NCI-H1417 (cell line): ENCODE measurements around the gene SLC39A8.
"Not testable (repeated sequence)": the region's sequence is repeated elsewhere in the genome, so short reads cannot be mapped to it uniquely, and the experiment has no call there.

Experiments
- DNase-seq, 3 experiments: peaks; one replicate each; lab custom pipeline; 2025; lab: John Stamatoyannopoulos, UW

SLC39A8 gene

GRCh38 chr4:102344954-102345794 is at the start of gene SLC39A8:
Gene SLC39A8, minus strand, starts transcription at chr4:102345482. Its CDS starts 820 bp downstream, at chr4:102344662.
- DNase-seq = peak; percentile 66 to 83 (median 73)

GRCh38 chr4:102392033-102392744 is 46.9 kb upstream of the SLC39A8 start:
- no peak for DNase-seq

DNA sequence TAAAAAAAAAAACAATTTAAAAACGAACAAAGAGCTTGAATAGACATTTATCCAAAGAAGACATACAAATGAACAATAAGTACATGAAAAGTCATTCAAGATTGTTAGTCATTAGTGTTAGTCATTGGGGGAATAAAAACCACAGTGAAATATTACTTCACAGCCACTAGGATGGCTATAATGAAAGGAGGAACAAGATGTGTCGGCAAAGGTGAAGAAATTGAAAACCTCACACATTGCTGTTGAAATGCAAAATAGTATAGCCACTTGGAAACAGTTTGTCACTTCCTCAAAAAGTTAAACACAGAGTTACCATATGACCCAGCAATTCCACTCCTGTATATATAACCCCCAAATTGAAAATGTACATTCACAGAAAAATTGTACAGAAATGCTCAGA is 45.2 kb upstream of the SLC39A8 start:
- DNase-seq = no peak

GRCh38 chr4:102388611-102389010 is 43.3 kb upstream of the SLC39A8 start:
- DNase-seq = no peak

DNA sequence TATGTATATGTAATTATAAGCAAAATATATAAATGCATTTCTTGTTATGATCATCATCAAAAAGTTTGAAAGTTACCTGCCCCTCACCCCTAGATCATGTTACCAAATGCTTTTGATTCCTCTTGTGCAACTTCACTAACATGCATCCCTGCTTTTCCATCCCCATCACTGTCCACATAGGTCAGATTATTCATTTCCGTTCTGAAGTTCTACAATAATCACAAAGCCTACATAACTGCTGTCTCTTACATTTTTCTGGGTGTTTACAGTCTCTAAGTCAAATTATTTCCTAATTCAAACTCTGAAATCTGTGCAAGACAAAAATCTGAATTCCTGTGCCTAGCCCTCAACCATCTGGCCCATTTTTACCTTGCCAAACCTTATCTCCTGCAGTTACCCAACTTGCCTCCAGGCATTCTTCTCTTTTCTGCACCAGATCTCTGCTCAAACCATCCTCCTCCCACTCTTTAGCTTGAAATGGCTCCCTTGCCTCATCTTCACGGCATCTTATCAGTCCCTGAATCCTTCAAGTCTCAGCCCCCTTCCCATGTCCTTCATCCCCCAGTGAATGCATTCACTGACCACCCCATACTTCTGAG is 42.4 kb upstream of the SLC39A8 start:
- no peak for DNase-seq

GRCh38 chr4:102386966-102387365 is 41.7 kb upstream of the SLC39A8 start:
- DNase-seq = no peak

- DNase-seq = not testable (repeated sequence)
Observed at GRCh38 chr4:102380253-102380652, 35.0 kb upstream of the SLC39A8 start.

GRCh38 chr4:102362922-102363432 is 17.7 kb upstream of the SLC39A8 start:
- no peak for DNase-seq

- DNase-seq = no peak
Observed at GRCh38 chr4:102358128-102358527, 12.8 kb upstream of the SLC39A8 start.

DNA sequence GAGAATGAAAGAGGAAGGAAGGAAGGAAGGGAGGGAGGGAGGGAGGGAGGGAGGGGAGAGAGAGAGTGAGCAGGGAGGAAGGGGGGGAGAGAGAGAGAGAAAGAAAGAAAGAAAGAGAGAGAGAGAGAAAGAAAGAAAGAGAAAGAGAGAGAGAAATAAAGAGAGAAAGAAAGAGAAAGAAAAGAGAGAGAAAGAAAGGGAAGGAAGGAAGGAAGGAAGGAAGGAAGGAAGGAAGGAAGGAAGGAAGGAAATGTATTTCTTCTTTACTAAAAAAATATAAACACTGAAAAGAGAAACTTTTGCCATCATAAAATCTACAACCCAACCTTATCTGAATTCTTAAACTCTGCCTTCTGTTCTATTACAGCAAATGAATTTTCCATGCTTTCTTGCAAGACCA is 12.4 kb upstream of the SLC39A8 start:
- DNase-seq = not testable (repeated sequence)

- peak in 1 of 3 experiments; percentile 57 for DNase-seq
Observed at GRCh38 chr4:102356562-102357202, 11.4 kb upstream of the SLC39A8 start.

DNA sequence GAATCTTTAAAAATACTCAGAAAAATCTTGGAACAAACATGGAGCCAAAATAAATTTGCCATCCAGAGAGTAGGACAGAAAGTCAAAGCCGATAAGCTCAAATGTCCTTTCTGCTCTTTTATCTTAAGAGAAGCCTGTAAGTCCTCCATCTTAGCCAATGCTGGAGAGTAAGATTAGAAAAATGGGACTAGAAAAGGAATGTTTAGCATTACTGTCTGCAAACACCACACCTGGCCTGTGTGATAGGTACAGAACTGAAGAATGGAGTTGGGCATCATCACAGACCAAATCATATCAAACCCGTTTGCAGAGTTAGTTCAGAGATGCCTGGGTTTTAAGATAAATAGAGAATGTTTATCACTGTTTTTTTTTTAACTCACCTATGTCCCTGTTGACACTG is 10.5 kb upstream of the SLC39A8 start:
- peak in 1 of 3 experiments; percentile 23 for DNase-seq

DNA sequence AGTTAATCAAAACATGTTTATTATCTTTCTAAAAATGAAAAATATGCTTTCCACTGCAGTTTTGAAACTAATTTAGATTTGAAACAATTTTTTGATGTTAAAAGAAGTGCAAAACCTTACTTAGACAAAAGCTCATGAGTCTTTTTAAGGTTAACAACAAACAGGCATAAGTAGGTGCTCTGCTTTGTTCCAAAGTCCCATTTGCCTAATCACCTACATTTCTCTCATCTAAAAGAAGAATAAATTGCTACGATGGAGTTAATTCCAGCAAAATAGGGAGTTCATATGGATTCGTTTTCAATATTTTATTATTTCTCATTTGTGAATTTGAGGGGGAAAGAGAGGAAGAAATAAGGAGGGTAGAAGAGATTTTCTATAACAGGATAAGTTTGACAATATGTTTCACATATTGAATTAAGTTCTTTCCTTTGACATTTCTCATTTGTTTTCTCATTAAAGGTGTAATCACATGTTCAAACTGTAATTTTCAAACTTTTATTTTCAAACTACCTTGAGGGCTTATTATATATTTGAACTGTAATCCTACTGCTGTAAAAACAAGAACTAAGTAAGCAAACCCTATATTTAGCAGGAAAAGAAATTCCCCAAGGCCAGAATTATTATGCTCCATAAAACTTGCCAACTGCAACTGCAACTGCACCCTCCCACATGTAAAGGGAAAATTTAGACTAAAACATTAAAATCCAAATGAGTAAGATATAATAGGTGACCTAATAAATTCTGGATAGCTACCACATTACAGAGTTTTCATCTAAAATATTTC is 9.6 kb upstream of the SLC39A8 start:
- peak in 1 of 3 experiments; percentile 48 for DNase-seq

- no peak for DNase-seq
Observed at GRCh38 chr4:102352781-102353180, 7.5 kb upstream of the SLC39A8 start.

DNA sequence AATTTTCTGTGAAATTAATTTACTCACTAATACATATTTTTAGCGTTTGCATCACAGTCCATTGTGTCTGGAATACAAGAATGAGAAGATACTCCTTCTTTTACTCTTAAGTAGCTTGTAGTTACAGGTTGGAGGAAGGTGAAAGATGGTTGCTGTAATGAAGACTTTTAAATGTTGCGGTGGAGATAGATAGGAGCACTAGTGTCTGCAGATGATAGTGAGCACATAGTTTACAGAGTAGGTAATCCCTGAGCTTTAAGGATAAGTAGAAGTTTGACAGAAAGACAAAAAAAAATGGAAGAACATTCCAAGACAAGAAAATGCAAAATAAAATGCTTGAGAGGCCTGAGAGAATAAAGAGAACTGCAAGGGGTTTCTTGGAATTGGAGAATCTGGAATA is 5.4 kb upstream of the SLC39A8 start:
- DNase-seq = no peak

DNA sequence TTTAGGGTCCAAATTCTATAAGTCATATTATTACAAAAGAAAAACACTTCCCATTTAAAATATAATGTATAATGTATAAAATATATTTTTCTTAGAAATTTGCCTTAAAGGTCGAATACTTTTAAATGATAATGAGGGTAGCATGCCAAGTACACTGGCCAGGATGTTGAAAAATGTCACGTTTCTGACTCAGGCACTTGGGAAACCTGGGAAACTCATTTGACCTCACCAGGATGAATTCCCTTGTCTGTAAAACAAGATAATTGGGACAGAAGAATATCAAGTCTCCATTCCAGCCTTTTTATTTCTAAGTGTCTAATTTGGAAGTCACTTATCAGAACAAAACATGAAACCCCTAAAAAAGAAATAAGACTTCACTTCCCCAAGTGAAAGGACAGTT is 3.4 kb upstream of the SLC39A8 start:
- no peak for DNase-seq

GRCh38 chr4:102345795-102346100 is 466 bp upstream of the SLC39A8 start:
- peak in 1 of 3 experiments; percentile 36 for DNase-seq

DNA sequence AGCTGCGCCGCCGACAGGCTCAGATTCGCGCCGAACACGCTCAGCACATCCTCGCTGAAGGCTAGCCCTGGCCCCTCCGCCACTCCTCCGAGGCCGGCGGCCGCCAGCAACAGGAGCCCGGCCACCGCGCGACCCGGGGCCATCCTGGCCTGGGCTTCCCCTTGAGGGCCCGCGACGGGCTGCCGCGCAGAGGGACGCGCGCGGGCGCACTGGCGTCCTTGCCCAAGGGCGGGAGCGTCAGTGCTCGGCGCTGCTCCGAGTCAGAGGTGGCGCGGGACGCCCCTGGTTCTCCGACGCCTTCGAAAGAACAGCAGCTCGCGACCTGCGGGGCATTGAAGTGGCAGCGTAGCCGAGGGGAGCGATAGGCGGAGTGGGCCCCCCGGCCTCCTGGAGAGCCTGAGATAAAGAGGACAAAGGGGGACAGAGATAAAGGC is 745 bp downstream of the SLC39A8 start:
- peak; percentile 59 to 83 (median 69) for DNase-seq

- no peak for DNase-seq
Observed at GRCh38 chr4:102343964-102344519, 1.2 kb downstream of the SLC39A8 start.

GRCh38 chr4:102342404-102343074 is 2.7 kb downstream of the SLC39A8 start:
- DNase-seq = peak in 2 of 3 experiments; percentile 40 to 78
